WTC11 (cell line): ENCODE data around the gene TRMT2A.

Experiments
- CREB1 ChIP-seq: sonication (generic); formaldehyde crosslinking; IDR thresholded peaks from 2 replicates; pipeline ENCODE4 v1.8.0; 2023; ENCODE audit warnings: mild to moderate bottlenecking, missing genetic modification reagents
- TP53 ChIP-seq: sonication (generic); formaldehyde crosslinking; IDR thresholded peaks from 2 replicates; pipeline ENCODE4 v1.8.1; 2023; ENCODE audit warnings: mild to moderate bottlenecking, missing genetic modification reagents
- ZNF317 ChIP-seq: sonication (generic); formaldehyde crosslinking; IDR thresholded peaks from 2 replicates; pipeline ENCODE4 v1.8.1; 2023; ENCODE audit warnings: low read depth, mild to moderate bottlenecking, moderate library complexity, missing genetic modification reagents, borderline replicate concordance
- TF ChIP-seq, protein P1 (sequence below): fragments of 200-600 bp; IDR thresholded peaks from 2 replicates; pipeline ENCODE4 v1.8.0; 2022; ENCODE audit warnings: antibody characterized with exemption
- TF ChIP-seq, protein P2 (sequence below): sonication (generic); formaldehyde crosslinking; IDR thresholded peaks from 2 replicates; pipeline ENCODE4 v1.8.0; 2022; ENCODE audit warnings: mild to moderate bottlenecking, missing genetic modification reagents
- TF ChIP-seq, protein P3 (sequence below): sonication (generic); formaldehyde crosslinking; IDR thresholded peaks from 2 replicates; pipeline ENCODE4 v1.8.1; 2023; ENCODE audit warnings: mild to moderate bottlenecking, missing genetic modification reagents, moderate library complexity
- TF ChIP-seq, protein P4 (sequence below): sonication (generic); formaldehyde crosslinking; conservative IDR thresholded peaks from 2 replicates; pipeline ENCODE4 v1.8.1; 2022; ENCODE audit warnings: mild to moderate bottlenecking, missing genetic modification reagents
- TF ChIP-seq, protein P5 (sequence below): fragments of 250-450 bp; sonication (Bioruptor Pico); IDR thresholded peaks from 2 replicates; pipeline ENCODE4 v2.1.2; 2022; ENCODE audit warnings: mild to moderate bottlenecking, moderate library complexity
- TF ChIP-seq, protein P6 (sequence below): sonication (generic); formaldehyde crosslinking; IDR thresholded peaks from 2 replicates; pipeline ENCODE4 v1.8.1; 2022; ENCODE audit warnings: low read depth, missing genetic modification reagents, borderline replicate concordance
- TF ChIP-seq, protein P7 (sequence below): sonication (generic); formaldehyde crosslinking; IDR thresholded peaks from 2 replicates; pipeline ENCODE4 v1.8.1; 2022; ENCODE audit warnings: low read depth, mild to moderate bottlenecking, moderate library complexity, missing genetic modification reagents, borderline replicate concordance

DNA sequence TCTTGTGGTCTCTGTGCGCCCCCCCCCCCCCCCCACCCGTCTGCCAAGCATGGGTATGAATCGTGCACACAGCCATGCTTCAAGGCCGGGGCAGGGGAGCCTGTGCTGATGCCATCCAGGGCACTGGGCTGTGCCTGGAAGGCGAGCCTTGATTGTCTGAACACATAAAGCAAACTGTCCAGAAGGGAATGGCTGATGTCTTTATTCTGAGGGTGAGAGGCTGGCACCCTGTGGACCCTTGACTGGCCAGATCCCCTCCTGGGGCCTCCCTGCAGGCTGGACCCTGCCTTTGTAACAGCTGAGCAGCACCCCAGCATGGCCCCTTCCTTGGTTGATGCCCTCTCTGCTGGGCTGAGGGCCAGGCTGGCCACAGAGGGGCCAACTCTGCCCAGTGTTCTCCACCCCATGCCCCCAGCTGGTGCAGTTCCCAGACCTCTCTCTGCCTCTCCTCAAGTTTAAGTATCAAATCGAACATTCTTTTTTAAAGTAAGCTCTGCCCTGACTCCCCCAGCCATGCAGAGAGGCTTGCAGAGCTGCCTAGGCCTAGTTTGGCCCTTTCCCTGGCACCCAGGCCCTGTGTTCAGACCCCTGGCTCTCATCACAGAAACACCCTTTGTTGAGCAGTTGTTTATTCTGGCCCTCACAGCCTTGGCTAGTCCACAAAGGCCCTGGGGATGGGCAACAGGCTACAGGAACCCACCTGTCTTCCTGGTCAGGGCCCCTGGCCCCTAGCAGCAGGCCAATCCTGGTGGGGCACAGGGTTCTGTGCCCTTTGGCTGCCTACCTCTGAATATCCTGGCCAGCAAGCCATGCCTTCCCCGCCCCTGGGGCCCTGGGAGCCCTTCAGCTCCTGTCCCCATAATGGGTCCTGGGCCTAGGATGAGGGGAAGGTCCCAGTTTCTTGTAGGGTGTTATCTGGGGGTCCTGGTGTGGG is 5.1 kb downstream of the TRMT2A start:
- TF ChIP-seq, protein P1, sequence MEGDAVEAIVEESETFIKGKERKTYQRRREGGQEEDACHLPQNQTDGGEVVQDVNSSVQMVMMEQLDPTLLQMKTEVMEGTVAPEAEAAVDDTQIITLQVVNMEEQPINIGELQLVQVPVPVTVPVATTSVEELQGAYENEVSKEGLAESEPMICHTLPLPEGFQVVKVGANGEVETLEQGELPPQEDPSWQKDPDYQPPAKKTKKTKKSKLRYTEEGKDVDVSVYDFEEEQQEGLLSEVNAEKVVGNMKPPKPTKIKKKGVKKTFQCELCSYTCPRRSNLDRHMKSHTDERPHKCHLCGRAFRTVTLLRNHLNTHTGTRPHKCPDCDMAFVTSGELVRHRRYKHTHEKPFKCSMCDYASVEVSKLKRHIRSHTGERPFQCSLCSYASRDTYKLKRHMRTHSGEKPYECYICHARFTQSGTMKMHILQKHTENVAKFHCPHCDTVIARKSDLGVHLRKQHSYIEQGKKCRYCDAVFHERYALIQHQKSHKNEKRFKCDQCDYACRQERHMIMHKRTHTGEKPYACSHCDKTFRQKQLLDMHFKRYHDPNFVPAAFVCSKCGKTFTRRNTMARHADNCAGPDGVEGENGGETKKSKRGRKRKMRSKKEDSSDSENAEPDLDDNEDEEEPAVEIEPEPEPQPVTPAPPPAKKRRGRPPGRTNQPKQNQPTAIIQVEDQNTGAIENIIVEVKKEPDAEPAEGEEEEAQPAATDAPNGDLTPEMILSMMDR = no peak
- TF ChIP-seq, protein P2, sequence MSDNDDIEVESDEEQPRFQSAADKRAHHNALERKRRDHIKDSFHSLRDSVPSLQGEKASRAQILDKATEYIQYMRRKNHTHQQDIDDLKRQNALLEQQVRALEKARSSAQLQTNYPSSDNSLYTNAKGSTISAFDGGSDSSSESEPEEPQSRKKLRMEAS (CRISPR knock-in tag) = no peak
- TF ChIP-seq, protein P3, sequence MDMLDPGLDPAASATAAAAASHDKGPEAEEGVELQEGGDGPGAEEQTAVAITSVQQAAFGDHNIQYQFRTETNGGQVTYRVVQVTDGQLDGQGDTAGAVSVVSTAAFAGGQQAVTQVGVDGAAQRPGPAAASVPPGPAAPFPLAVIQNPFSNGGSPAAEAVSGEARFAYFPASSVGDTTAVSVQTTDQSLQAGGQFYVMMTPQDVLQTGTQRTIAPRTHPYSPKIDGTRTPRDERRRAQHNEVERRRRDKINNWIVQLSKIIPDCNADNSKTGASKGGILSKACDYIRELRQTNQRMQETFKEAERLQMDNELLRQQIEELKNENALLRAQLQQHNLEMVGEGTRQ (CRISPR knock-in tag) = no peak
- TF ChIP-seq, protein P4, sequence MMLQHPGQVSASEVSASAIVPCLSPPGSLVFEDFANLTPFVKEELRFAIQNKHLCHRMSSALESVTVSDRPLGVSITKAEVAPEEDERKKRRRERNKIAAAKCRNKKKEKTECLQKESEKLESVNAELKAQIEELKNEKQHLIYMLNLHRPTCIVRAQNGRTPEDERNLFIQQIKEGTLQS (CRISPR knock-in tag) = no peak
- TF ChIP-seq, protein P5, sequence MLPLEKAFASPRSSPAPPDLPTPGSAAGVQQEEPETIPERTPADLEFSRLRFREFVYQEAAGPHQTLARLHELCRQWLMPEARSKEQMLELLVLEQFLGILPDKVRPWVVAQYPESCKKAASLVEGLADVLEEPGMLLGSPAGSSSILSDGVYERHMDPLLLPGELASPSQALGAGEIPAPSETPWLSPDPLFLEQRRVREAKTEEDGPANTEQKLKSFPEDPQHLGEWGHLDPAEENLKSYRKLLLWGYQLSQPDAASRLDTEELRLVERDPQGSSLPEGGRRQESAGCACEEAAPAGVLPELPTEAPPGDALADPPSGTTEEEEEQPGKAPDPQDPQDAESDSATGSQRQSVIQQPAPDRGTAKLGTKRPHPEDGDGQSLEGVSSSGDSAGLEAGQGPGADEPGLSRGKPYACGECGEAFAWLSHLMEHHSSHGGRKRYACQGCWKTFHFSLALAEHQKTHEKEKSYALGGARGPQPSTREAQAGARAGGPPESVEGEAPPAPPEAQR (CRISPR knock-in tag) = no peak
- TF ChIP-seq ZNF317 = no peak
- TF ChIP-seq TP53 (CRISPR knock-in tag) = no peak
- TF ChIP-seq, protein P6, sequence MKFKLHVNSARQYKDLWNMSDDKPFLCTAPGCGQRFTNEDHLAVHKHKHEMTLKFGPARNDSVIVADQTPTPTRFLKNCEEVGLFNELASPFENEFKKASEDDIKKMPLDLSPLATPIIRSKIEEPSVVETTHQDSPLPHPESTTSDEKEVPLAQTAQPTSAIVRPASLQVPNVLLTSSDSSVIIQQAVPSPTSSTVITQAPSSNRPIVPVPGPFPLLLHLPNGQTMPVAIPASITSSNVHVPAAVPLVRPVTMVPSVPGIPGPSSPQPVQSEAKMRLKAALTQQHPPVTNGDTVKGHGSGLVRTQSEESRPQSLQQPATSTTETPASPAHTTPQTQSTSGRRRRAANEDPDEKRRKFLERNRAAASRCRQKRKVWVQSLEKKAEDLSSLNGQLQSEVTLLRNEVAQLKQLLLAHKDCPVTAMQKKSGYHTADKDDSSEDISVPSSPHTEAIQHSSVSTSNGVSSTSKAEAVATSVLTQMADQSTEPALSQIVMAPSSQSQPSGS (CRISPR knock-in tag) = no peak
- TF ChIP-seq, protein P7, sequence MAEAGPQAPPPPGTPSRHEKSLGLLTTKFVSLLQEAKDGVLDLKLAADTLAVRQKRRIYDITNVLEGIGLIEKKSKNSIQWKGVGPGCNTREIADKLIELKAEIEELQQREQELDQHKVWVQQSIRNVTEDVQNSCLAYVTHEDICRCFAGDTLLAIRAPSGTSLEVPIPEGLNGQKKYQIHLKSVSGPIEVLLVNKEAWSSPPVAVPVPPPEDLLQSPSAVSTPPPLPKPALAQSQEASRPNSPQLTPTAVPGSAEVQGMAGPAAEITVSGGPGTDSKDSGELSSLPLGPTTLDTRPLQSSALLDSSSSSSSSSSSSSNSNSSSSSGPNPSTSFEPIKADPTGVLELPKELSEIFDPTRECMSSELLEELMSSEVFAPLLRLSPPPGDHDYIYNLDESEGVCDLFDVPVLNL (CRISPR knock-in tag) = no peak
- TF ChIP-seq CREB1 (CRISPR knock-in tag) = no peak
